NCI-H774 (cell line): Measurements from ENCODE around the gene ERGIC1.
"Not testable (repeated sequence)": the region's sequence is repeated elsewhere in the genome, so short reads cannot be mapped to it uniquely, and the experiment has no call there.

Experiments used
- DNase-seq: peaks from one replicate; lab custom pipeline; 2025; lab: John Stamatoyannopoulos, UW

Gene ERGIC1

DNA sequence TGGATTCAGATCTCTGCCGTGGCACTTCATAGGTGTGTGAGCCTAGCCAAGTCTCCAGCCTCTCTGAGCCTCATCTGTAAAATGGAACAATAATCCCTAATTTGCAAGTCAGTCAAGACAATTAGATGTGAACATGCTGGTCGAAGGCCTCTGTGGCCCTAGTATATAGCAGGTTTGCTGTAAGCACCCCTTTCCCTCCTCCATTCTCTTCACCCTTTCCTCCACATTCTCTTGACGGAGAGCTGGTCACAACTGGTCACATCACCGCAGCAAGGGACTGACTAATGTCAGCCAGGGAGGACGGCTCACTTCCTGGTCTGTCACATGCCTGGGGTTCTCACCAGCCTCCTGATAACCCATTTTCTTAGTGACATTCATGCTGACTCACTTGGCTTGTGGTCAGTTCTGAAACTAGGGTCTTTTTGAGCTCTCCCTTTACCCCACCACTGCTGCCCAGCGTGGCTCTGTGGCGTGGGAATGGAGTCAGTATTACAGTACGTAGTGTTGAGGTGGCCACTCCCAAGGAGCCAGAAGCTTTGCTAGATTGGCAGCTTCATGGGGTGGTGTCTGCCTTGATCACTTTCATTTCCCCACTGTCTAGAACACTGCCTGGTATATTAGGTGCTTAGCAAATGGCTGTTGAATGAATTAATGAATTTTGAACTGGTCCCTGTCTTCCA is 47.8 kb downstream of the ERGIC1 start:
- DNase-seq = no peak

DNA sequence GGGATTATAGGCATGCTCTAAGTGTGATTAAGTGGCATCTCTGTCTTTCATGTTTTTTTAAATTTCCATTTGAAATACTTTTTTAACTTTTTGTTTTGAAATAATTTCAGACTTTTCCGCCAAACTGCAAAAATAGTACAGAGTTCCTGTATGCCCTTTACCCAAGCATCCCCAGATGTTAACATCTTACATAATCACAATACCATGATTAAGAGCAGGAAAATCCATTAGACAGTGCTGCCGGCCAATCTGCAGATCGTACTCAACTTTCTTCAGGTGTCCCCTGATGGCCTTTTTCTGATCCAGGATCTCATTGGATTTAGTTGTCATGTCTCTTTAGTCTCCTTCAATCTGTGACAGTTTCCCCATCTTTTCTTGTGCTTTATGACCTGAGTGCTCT is 49.0 kb downstream of the ERGIC1 start:
- DNase-seq = no peak

DNA sequence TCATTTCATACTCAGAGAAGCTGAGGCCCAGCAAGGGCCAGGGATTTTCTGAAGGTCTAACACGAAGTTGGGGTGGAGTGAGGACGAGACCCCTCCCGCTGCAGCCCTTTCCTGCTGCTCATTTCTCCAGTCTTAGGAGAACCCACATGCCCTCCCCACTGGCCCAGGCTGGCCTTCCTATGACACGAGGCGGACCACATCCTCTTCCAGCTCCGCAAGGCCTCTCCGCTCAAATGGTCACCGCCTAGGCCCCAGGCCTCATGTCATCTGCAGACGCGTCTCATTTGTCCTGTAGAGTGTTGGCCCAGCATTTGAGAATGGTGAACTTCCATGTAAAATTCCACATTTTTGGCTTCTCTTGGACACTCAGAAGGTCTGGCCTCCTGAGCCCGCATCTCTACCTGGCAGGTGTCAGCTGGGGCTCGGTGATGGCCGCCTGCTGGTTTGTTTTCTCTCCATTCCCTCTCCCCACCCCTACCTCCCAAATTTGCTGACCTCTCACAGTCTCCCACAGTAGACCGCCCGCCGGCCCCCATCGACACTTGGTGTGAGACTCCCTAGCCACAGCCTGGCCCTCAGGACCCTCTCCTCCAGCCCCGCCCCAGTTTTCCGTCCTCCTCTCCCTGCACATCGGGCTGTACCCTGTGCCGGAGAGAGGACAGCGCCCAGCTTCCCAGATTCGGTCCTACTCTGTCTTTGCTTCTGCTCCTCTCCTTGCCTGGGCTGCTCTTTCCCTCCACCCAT is 51.7 kb downstream of the ERGIC1 start:
- no peak for DNase-seq

DNA sequence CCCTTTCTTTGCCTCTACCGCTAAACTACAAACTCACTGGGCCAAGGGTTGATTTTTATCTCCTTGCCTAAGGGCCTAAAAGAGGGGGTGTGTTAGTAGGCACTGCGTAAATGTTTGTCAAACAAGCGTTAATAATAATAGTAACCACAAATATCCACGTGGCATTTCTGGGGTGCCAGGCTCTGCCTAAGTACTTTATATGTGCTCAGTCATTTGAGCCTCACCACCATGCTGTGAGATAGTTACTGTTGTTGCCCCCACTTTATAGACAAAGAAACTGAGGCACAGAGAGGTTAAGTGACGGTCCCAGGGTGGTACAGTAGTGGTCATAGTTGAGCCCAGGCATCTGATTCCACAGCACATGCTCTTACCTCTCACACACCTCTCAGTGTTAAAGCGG is 52.4 kb downstream of the ERGIC1 start:
- no peak for DNase-seq

GRCh38 chr5:172886974-172887501 is 53.0 kb downstream of the ERGIC1 start:
- DNase-seq = no peak

DNA sequence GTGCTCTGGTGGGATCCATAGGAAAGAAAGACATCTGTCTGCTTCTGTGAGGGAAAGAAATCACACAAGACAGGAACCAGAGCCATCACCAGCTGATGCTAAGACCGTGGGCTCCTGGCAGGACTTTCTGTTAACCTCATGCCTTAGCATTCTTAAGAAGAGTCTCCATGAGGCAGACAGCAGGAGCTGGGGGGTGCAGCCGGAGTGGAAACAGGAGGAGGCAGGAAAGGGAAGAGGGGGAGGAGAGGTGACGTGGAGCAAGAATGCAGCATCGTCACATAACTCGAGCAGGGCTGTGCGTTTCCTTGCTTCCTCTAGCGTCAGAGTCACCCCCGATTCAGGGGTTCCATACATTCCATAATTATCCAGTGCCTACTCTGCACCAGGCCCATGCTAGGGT is 53.6 kb downstream of the ERGIC1 start:
- no peak for DNase-seq

DNA sequence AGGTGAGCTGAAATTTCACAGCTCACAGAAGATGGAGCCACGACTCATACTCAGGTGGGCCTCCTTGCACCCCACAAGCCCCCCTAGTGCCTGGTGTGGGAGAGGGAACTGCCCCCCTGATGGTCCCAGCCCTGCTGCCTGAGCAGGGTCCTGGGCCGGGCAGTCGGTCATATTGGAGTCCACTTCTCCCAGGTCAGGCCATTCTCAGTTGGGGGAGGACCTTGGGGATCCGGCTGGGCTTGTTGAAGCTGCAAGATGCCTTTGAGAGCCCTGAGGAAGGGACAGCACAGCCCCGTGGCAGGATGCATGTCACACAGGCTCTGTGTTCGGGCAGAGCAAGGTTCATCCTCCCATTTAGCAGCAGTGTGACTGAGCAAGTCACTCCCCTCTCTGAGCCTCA is 56.6 kb downstream of the ERGIC1 start:
- no peak for DNase-seq

DNA sequence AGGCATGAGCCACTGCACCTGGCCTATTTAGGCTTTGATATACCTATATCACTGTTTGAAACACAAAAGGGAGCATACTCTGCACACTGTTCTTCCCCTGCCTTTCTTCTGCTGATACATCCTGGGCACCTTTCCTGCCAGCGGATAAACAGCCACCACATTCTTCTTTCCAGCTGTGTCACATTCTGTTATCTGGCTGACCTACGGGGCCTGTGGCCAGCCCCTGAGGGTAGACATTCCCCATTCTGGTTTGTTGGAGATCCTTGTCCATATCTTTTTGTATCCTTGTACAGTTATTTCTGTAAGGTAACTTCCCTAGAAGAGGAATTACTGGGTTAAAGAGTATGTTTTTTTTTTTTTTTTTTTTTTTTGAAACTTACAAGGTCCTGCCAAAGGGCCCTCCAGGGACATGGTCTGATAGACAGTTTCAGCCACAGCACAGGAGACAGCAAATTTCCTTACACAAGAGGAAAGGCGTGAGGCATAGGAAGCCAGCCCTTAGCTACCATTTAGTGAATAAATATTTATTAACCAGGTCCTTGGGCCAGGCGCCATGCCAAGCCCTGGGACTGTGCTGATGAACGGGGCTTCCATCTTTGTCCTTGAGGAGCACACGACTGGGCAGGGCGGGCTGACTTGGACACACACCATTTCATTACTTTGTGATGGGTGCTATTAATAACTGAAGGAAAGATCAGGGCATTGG is 57.8 kb downstream of the ERGIC1 start:
- DNase-seq = no peak

- DNase-seq = no peak
Measured at GRCh38 chr5:172892713-172893112, 58.7 kb downstream of the ERGIC1 start.

GRCh38 chr5:172894767-172895388 is 60.8 kb downstream of the ERGIC1 start:
- no peak for DNase-seq

DNA sequence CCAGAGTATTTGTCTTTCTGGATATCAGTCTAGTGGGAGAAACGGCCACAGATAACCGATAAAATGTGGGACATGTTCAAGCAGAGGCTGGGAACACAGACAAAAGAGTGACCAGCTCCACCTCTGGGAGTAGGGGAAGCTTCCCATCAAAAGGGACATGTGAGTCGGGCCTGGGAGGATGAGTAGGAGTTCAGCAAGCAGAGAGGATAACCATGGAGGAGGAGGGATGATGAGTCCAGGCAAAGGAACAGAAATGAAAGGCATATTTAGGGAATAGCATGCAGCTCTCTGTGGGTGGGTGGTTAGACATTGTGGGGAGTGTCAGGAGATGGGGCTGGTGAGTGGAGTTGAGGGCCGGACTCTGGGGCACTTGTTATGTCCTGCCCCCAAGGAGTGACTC is 61.5 kb downstream of the ERGIC1 start:
- DNase-seq = no peak

- no peak for DNase-seq
Measured at GRCh38 chr5:172896465-172896864, 62.4 kb downstream of the ERGIC1 start.

DNA sequence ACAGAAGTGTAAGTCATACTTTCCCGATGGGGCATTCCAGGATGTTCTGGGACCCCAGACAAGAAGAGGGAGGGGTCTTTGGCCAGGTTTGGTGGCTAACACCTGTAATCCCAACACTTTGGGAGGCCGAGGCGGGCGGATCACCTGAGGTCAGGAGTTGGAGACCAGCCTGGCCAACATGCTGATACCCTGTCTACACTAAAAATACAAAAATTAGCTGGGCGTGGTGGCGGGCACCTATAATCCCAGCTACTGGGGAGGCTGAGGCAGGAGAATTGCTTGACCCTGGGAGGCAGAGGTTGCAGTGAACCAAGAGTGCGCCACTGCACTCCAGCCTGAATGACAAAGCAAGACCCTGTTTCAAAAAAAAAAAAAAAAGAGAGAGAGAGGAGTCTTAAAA is 63.0 kb downstream of the ERGIC1 start:
- DNase-seq = not testable (repeated sequence)

GRCh38 chr5:172897481-172898217 is 63.6 kb downstream of the ERGIC1 start:
- no peak for DNase-seq

- DNase-seq = no peak
Measured at GRCh38 chr5:172898218-172898842, 64.3 kb downstream of the ERGIC1 start.

GRCh38 chr5:172898843-172899369 is 64.9 kb downstream of the ERGIC1 start:
- DNase-seq = no peak

DNA sequence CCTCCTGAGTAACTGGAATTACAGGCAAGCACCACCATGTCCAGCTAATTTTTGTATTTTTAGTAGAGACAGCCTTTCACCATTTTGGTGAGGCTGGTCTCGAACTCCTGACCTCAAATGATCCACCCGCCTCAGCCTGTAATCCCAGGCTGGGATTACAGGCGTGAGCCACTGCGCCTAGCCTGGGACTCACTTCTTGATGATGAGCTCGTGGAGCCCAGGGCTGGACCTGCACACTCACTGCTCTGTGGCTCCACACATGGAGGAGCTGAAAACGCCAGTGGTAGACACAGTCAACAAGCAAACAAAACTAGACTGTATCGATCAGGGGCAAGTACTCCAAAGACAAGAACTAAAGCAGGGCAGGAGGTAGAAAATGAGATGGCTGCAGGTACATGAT is 65.4 kb downstream of the ERGIC1 start:
- no peak for DNase-seq

- DNase-seq = no peak
Measured at GRCh38 chr5:172901012-172901780, 67.1 kb downstream of the ERGIC1 start.

GRCh38 chr5:172901788-172902496 is 67.9 kb downstream of the ERGIC1 start:
- no peak for DNase-seq
